Measurements from ENCODE around the gene CBX7. TPM values are rescaled to one million over a fixed set of nuclear protein-coding genes. Genes with fewer than 3 reads are reported as not detected.

The CBX7 gene
- polyA plus RNA-seq, 2 of the 4 experiments (the other 2 are of a cell fraction), result 0.79 to 2.5 TPM

- Histone ChIP-seq H3K4me2 (no peak overlapping the region), H3K4me1 (no peaks in the 10 kb centered on the region), H3K27ac (no peak overlapping the region), H3K9me3 (no peaks in the 10 kb centered on the region), H3K4me3 (no peak overlapping the region)
- TF ChIP-seq KDM5A (IDR thresholded peaks at IDR 0.05), result no peak
- TF ChIP-seq HMGXB4 (CRISPR knock-in tag; IDR thresholded peaks at IDR 0.05; ENCODE audit: borderline replicate concordance), result no peak
- no peak for TF ChIP-seq RFX5 (IDR thresholded peaks at IDR 0.05)
- TF ChIP-seq EHF (CRISPR knock-in tag; IDR thresholded peaks at IDR 0.05), result no peak
- TF ChIP-seq E2F6 (IDR thresholded peaks at IDR 0.05; ENCODE audit: borderline replicate concordance, low read depth), result no peak
- TF ChIP-seq USF2 (IDR thresholded peaks at IDR 0.05), result no peak
- no peak for TF ChIP-seq TP53 (CRISPR knock-in tag; IDR thresholded peaks at IDR 0.05)
- TF ChIP-seq HDAC2 (IDR thresholded peaks at IDR 0.05), result no peak
- TF ChIP-seq MAFK (IDR thresholded peaks at IDR 0.05; ENCODE audit: partially characterized antibody), result no peak
- FAIRE-seq (no peak), DNase-seq (ENCODE audit: low read depth in 1 of 2, low spot score in 1 of 2) (no peak), ATAC-seq (no peak)
- POLR2A ChIA-PET, result no interaction called here
- CTCF ChIA-PET, result no interaction called here
- 79% methylated on average over 9 of the region's 14 CpGs for WGBS (ENCODE audit: missing lambda C conversion rate)
Observed at GRCh38 chr22:39083212-39084165, 69.0 kb downstream of the CBX7 start.

- WGBS (ENCODE audit: missing lambda C conversion rate), result 60% methylated on average over 6 of the region's 8 CpGs
- POLR2A ChIA-PET, result no interaction called here
- no peak for TF ChIP-seq KDM1A (IDR thresholded peaks at IDR 0.05; ENCODE audit: low read depth)
- TF ChIP-seq E2F6 (IDR thresholded peaks at IDR 0.05; ENCODE audit: borderline replicate concordance, low read depth), result no peak
- no peak for TF ChIP-seq HEYL (CRISPR knock-in tag; IDR thresholded peaks at IDR 0.05)
- no peak for TF ChIP-seq CBX2 (IDR thresholded peaks at IDR 0.05; ENCODE audit: borderline replicate concordance, low read depth)
- TF ChIP-seq SREBF2 (IDR thresholded peaks at IDR 0.05), result no peak
- no peak for TF ChIP-seq ZSCAN20 (CRISPR knock-in tag; IDR thresholded peaks at IDR 0.05)
- no peak for TF ChIP-seq PHF8 (IDR thresholded peaks at IDR 0.05; ENCODE audit: borderline replicate concordance, low read depth)
- TF ChIP-seq EP300 (IDR thresholded peaks at IDR 0.05), result no peak
- TF ChIP-seq HES2 (IDR thresholded peaks at IDR 0.05), result no peak
- TF ChIP-seq ATOH8 (CRISPR knock-in tag; IDR thresholded peaks at IDR 0.05; ENCODE audit: low read depth), result no peak
- TF ChIP-seq MAZ (IDR thresholded peaks at IDR 0.05; ENCODE audit: borderline replicate concordance, low read depth, low read length), result no peak
- no peak for TF ChIP-seq ELK1 (IDR thresholded peaks at IDR 0.05; ENCODE audit: low read depth, low read length)
- no peak for TF ChIP-seq CHD2 (IDR thresholded peaks at IDR 0.05; ENCODE audit: low read length, partially characterized antibody)
- ATAC-seq, result no peak
- no peak overlapping the region for H3K4me2 ChIP-seq
- H3K4me1 ChIP-seq, result no peaks in the 10 kb centered on the region
- no peaks in the 10 kb centered on the region for H3K9me3 ChIP-seq
- no peak for FAIRE-seq
- H3K27ac ChIP-seq, result no peak overlapping the region
- CTCF ChIA-PET, result interaction anchor here (0.5 to 0.6 kb wide), 2 partner anchors 15 to 240 kb away, joined by 3 read pairs; partner anchors contain the start of gene APOBEC3H
- DNase-seq (ENCODE audit: low read depth in 1 of 2, low spot score in 1 of 2), result no peak
- H3K4me3 ChIP-seq, result no peak overlapping the region
Observed at GRCh38 chr22:39081598-39081997, 70.9 kb downstream of the CBX7 start.
